HEK293 (cell line): ENCODE results near the gene CRTC2.

Experiments used
- GLI2 ChIP-seq: fragments of 450-650 bp; formaldehyde crosslinking; IDR thresholded peaks from 2 replicates; pipeline ENCODE4; 2017; ENCODE audit warnings: missing biosample characterization, missing genetic modification characterization, low read depth, borderline replicate concordance
- HOXA7 ChIP-seq: sonication (generic); formaldehyde crosslinking; IDR thresholded peaks from 2 replicates; pipeline ENCODE4 v1.8.1; 2022; ENCODE audit warnings: missing genetic modification reagents, borderline replicate concordance
- MYNN ChIP-seq: fragments of 450-650 bp; formaldehyde crosslinking; IDR thresholded peaks from 2 replicates; pipeline ENCODE4 v1.5.1; 2016; ENCODE audit warnings: missing biosample characterization, missing genetic modification characterization, borderline replicate concordance
- PATZ1 ChIP-seq: fragments of 450-650 bp; formaldehyde crosslinking; IDR thresholded peaks from 2 replicates; pipeline ENCODE4 v1.5.1; 2016; ENCODE audit warnings: missing biosample characterization, missing genetic modification characterization
- PRDM1 ChIP-seq: fragments of 450-650 bp; formaldehyde crosslinking; IDR thresholded peaks from 2 replicates; pipeline ENCODE4; 2016; ENCODE audit warnings: missing biosample characterization, missing genetic modification characterization
- TCF7L2 ChIP-seq: IDR thresholded peaks from 2 replicates; pipeline ENCODE4 v1.6.1; 2011; ENCODE audit warnings: low read depth, mild to moderate bottlenecking, inconsistent platforms, low read length, moderate library complexity, borderline replicate concordance
- YY2 ChIP-seq: fragments of 450-650 bp; formaldehyde crosslinking; IDR thresholded peaks from 2 replicates; pipeline ENCODE4 v1.5.1; 2016; ENCODE audit warnings: missing biosample characterization, missing genetic modification characterization
- ZBTB6 ChIP-seq: fragments of 450-650 bp; formaldehyde crosslinking; IDR thresholded peaks from 2 replicates; pipeline ENCODE4 v1.5.1; 2017; ENCODE audit warnings: missing biosample characterization, missing genetic modification characterization
- ZEB2 ChIP-seq: fragments of 450-650 bp; formaldehyde crosslinking; IDR thresholded peaks from 2 replicates; pipeline ENCODE4 v1.5.1; 2016; ENCODE audit warnings: missing biosample characterization, missing genetic modification characterization
- ZNF112 ChIP-seq: fragments of 450-650 bp; formaldehyde crosslinking; IDR thresholded peaks from 2 replicates; pipeline ENCODE4 v1.5.0; 2017; ENCODE audit warnings: missing biosample characterization, missing genetic modification characterization
- ZNF175 ChIP-seq: fragments of 450-650 bp; formaldehyde crosslinking; IDR thresholded peaks from 2 replicates; pipeline ENCODE4 v1.5.1; 2016; ENCODE audit warnings: missing biosample characterization, missing genetic modification characterization
- ZNF24 ChIP-seq: fragments of 450-650 bp; formaldehyde crosslinking; IDR thresholded peaks from 2 replicates; pipeline ENCODE4 v1.5.1; 2016; ENCODE audit warnings: missing biosample characterization, missing genetic modification characterization
- ZNF274 ChIP-seq, 2 experiments: fragments of 200-500 bp in 1 of 2; fragments of 450-650 bp in 1 of 2; sonication (Bioruptor generic) in 1 of 2; formaldehyde crosslinking in 1 of 2; IDR thresholded peaks; 2 replicates each; pipeline versions ENCODE4 v1.5.1 to v1.6.1; 2014 to 2016; ENCODE audit warnings: borderline replicate concordance in 1 of 2, inconsistent platforms in 1 of 2, low read length in 1 of 2, missing biosample characterization in 1 of 2, missing genetic modification characterization in 1 of 2
- ZNF292 ChIP-seq: fragments of 450-650 bp; formaldehyde crosslinking; IDR thresholded peaks from 2 replicates; pipeline ENCODE4 v1.5.1; 2016; ENCODE audit warnings: low read depth, missing biosample characterization, missing genetic modification characterization, borderline replicate concordance
- ZNF335 ChIP-seq: fragments of 450-650 bp; formaldehyde crosslinking; conservative IDR thresholded peaks from 2 replicates; pipeline ENCODE4 v1.5.1; 2016; ENCODE audit warnings: missing biosample characterization, missing genetic modification characterization
- ZNF394 ChIP-seq: fragments of 450-650 bp; formaldehyde crosslinking; IDR thresholded peaks from 2 replicates; pipeline ENCODE4 v1.5.1; 2016; ENCODE audit warnings: missing biosample characterization, missing genetic modification characterization, mild to moderate bottlenecking, moderate library complexity, borderline replicate concordance
- ZNF518A ChIP-seq: fragments of 450-650 bp; formaldehyde crosslinking; conservative IDR thresholded peaks from 2 replicates; pipeline ENCODE4 v1.5.1; 2016; ENCODE audit warnings: low read depth, missing biosample characterization, missing genetic modification characterization
- ZNF544 ChIP-seq: fragments of 450-650 bp; formaldehyde crosslinking; IDR thresholded peaks from 2 replicates; pipeline ENCODE4 v1.5.0; 2017; ENCODE audit warnings: missing biosample characterization, missing genetic modification characterization
- ZNF621 ChIP-seq: fragments of 450-650 bp; formaldehyde crosslinking; IDR thresholded peaks from 2 replicates; pipeline ENCODE4 v1.5.1; 2017; ENCODE audit warnings: missing biosample characterization, missing genetic modification characterization
- ZNF654 ChIP-seq: fragments of 450-650 bp; formaldehyde crosslinking; IDR thresholded peaks from 2 replicates; pipeline ENCODE4 v1.5.1; 2016; ENCODE audit warnings: low read depth, missing biosample characterization, missing genetic modification characterization
- ZNF670 ChIP-seq: fragments of 450-650 bp; formaldehyde crosslinking; IDR thresholded peaks from 2 replicates; pipeline ENCODE4 v1.5.1; 2016; ENCODE audit warnings: missing biosample characterization, missing genetic modification characterization, low read depth
- ZNF677 ChIP-seq: fragments of 450-650 bp; IDR thresholded peaks from 2 replicates; pipeline ENCODE4 v1.5.0; 2018; ENCODE audit warnings: missing biosample characterization, mild to moderate bottlenecking, missing genetic modification characterization, moderate library complexity
- ZNF692 ChIP-seq: fragments of 450-650 bp; formaldehyde crosslinking; IDR thresholded peaks from 2 replicates; pipeline ENCODE4 v1.5.1; 2016; ENCODE audit warnings: missing biosample characterization, missing genetic modification characterization
- ZNF777 ChIP-seq: fragments of 450-650 bp; formaldehyde crosslinking; IDR thresholded peaks from 2 replicates; pipeline ENCODE4 v1.5.1; 2017; ENCODE audit warnings: missing biosample characterization, missing genetic modification characterization, borderline replicate concordance
- ZNF792 ChIP-seq: fragments of 450-650 bp; formaldehyde crosslinking; IDR thresholded peaks from 2 replicates; pipeline ENCODE4 v1.5.1; 2016; ENCODE audit warnings: missing biosample characterization, missing genetic modification characterization
- ZSCAN18 ChIP-seq: fragments of 450-650 bp; formaldehyde crosslinking; IDR thresholded peaks from 2 replicates; pipeline ENCODE4 v1.5.1; 2016; ENCODE audit warnings: missing biosample characterization, missing genetic modification characterization
- ZSCAN5A ChIP-seq: fragments of 450-650 bp; formaldehyde crosslinking; IDR thresholded peaks from 2 replicates; pipeline ENCODE4 v1.5.1; 2016; ENCODE audit warnings: missing biosample characterization, missing genetic modification characterization

Gene CRTC2

GRCh38 chr1:153946622-153947241 is 11.7 kb downstream of the CRTC2 start, which contains the start of gene DENND4B (continued):
- TF ChIP-seq ZNF112 (tag by site-specific recombination) (no peak), ZNF621 (tag by site-specific recombination) (no peak), ZNF670 (tag by site-specific recombination) (no peak), ZNF677 (no peak), GLI2 (tag by site-specific recombination) (no peak), ZNF518A (tag by site-specific recombination) (no peak), ZNF175 (tag by site-specific recombination) (no peak), MYNN (tag by site-specific recombination) (no peak), ZNF292 (no peak), ZEB2 (tag by site-specific recombination) (peak; percentile 71), ZNF24 (tag by site-specific recombination) (0 out of 2 replicates have a peak, but pooled peaks have one; percentile 17), ZNF654 (tag by site-specific recombination) (no peak), ZNF335 (no peak), ZNF274 (IDR thresholded peaks at IDR 0.05; ENCODE audit: low read length) (no peak), ZNF274 (tag by site-specific recombination; IDR thresholded peaks at IDR 0.05; ENCODE audit: borderline replicate concordance) (no peak), HOXA7 (CRISPR knock-in tag) (no peak), ZNF692 (tag by site-specific recombination) (peak; percentile 39), ZSCAN5A (tag by site-specific recombination) (no peak), PATZ1 (tag by site-specific recombination) (peak; percentile 60; the same call in 1 of the 2 replicates), TCF7L2 (no peak), ZBTB6 (no peak), PRDM1 (tag by site-specific recombination) (no peak), YY2 (tag by site-specific recombination) (no peak), ZNF544 (no peak), ZNF394 (tag by site-specific recombination) (no peak; the same call in 1 of the 2 replicates), ZNF792 (tag by site-specific recombination) (no peak), ZSCAN18 (tag by site-specific recombination) (no peak), ZNF777 (no peak)
